Peyer's patch (tissue), 4 donors: Measurements from ENCODE around the gene REL. TPM values are rescaled to one million over a fixed set of nuclear protein-coding genes. Genes with fewer than 3 reads are reported as not detected.

Experiments
- DNase-seq, 3 donors: peaks; one replicate each; pipeline ENCODE4 v3.0.0-alpha.2; 2017 to 2019
- H3K27ac ChIP-seq, 4 donors: fragments of 200-600 bp; sonication (generic); one replicate each; pipeline ENCODE4 v1.5.1; 2016 to 2019
- H3K27me3 ChIP-seq, 2 donors: fragments of 200-600 bp; sonication (generic); one replicate each; pipeline ENCODE4 v1.5.1; 2019
- H3K36me3 ChIP-seq, 3 donors: fragments of 200-600 bp; sonication (generic); one replicate each; pipeline ENCODE4 v1.5.1; 2016 to 2019
- H3K4me1 ChIP-seq, 4 donors: fragments of 200-600 bp; sonication (generic); one replicate each; pipeline ENCODE4 v1.5.1; 2016 to 2019
- H3K4me3 ChIP-seq, 4 donors: fragments of 200-600 bp; sonication (generic); 1 replicate in 3 of 4; 2 replicates in 1 of 4; pipeline ENCODE4 v1.5.1; 2016 to 2019; ENCODE audit warnings: mild to moderate bottlenecking in 1 of 4
- H3K9me3 ChIP-seq, 4 donors: fragments of 200-600 bp; sonication (generic); one replicate each; pipeline ENCODE4 v1.5.1; 2016 to 2019; ENCODE audit warnings: mild to moderate bottlenecking in 1 of 4
- POLR2A ChIP-seq, 2 donors: fragments of 450-650 bp; IDR thresholded peaks; one replicate each; pipeline ENCODE4 v1.5.1; 2017; ENCODE audit warnings: antibody characterized with exemption in 2 of 2, mild to moderate bottlenecking in 2 of 2, moderate library complexity in 2 of 2
- total RNA-seq, 4 donors: library from RNA; depleted of rRNA; stranded (reverse); fragments of >200 nt; gene quantifications; one replicate each; pipeline ENCODE4 v1.1.0, GENCODE V29; 2016
- TF ChIP-seq, protein P1 (sequence below), 6 experiments: fragments of 450-650 bp in 4 of 6; fragments of 200-600 bp in 2 of 6; sonication (generic) in 1 of 6; IDR thresholded peaks; one replicate each; pipeline ENCODE4 v1.5.1; 2017 to 2019; ENCODE audit warnings: antibody characterized with exemption in 6 of 6, mild to moderate bottlenecking in 3 of 6, moderate library complexity in 1 of 6

Gene REL
- total RNA-seq, 4 donors from 2014 or later: 11.7 to 79.2 (median 16.7) TPM

DNA sequence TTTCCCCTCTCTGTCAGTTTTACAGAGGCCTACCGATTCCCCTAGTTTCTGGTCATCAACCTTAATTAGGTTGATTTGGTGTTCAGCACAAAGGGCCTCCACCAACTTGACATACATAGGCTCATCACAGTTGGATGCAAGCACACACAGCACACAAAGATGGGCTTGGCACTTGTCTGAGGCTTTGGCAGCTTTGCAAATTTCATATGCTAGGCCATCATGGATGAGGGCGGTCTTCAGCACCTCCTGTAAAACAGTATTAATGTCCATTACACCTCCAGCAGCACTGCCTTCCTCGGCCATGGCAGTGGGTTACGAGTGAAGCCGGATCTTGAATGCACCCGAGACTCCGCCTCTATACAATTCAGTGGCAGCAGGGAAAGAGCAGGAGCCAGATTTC, 56.9 kb downstream of the REL start:
- no peak for DNase-seq
- Histone ChIP-seq H3K36me3 (peaks cover 0 to 11% (median 0%) of the 10 kb centered on the region in 3 donors), H3K27me3 (no peaks in the 10 kb centered on the region), H3K4me3 (no peak overlapping the region), H3K27ac (no peak overlapping the region), H3K4me1 (no peaks in the 10 kb centered on the region), H3K9me3 (no peaks in the 10 kb centered on the region)
- TF ChIP-seq, protein P1, sequence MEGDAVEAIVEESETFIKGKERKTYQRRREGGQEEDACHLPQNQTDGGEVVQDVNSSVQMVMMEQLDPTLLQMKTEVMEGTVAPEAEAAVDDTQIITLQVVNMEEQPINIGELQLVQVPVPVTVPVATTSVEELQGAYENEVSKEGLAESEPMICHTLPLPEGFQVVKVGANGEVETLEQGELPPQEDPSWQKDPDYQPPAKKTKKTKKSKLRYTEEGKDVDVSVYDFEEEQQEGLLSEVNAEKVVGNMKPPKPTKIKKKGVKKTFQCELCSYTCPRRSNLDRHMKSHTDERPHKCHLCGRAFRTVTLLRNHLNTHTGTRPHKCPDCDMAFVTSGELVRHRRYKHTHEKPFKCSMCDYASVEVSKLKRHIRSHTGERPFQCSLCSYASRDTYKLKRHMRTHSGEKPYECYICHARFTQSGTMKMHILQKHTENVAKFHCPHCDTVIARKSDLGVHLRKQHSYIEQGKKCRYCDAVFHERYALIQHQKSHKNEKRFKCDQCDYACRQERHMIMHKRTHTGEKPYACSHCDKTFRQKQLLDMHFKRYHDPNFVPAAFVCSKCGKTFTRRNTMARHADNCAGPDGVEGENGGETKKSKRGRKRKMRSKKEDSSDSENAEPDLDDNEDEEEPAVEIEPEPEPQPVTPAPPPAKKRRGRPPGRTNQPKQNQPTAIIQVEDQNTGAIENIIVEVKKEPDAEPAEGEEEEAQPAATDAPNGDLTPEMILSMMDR (IDR thresholded peaks at IDR 0.05): no peak

GRCh38 chr2:60939622-60940021, 58.2 kb downstream of the REL start:
- Histone ChIP-seq H3K4me1 (no peaks in the 10 kb centered on the region), H3K36me3 (peaks cover 0 to 13% (median 0%) of the 10 kb centered on the region in 3 donors), H3K27me3 (no peaks in the 10 kb centered on the region), H3K4me3 (no peak overlapping the region), H3K9me3 (no peaks in the 10 kb centered on the region), H3K27ac (no peak overlapping the region)
- no peak for DNase-seq
- TF ChIP-seq, protein P1 (IDR thresholded peaks at IDR 0.05): no peak
- TF ChIP-seq POLR2A (IDR thresholded peaks at IDR 0.05): no peak

DNA sequence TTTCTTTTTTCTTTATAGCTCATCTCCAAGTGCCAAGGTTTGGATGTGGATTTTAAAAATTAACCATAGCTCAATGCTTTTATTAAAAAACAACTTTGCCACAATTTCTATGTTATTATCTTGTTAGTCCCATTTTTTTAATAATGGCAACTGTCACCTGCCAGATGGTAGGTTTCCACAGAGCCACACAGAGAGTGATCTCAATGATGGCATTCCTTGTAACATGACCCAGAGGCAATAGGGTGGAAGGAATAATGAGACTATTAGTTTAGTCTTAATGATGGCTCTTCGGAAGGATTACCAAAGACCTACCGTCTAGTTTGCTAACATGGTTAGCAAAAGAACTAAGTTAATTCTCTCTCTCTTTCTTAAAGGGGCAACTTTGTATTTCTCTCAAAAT, 64.0 kb downstream of the REL start:
- Histone ChIP-seq H3K27ac (no peak overlapping the region), H3K4me1 (no peaks in the 10 kb centered on the region), H3K4me3 (no peak overlapping the region), H3K27me3 (no peaks in the 10 kb centered on the region), H3K36me3 (peaks cover 0 to 8% (median 0%) of the 10 kb centered on the region in 3 donors), H3K9me3 (no peaks in the 10 kb centered on the region)
- DNase-seq: no peak
- no peak for TF ChIP-seq POLR2A (IDR thresholded peaks at IDR 0.05)
- TF ChIP-seq, protein P1 (IDR thresholded peaks at IDR 0.05): no peak

DNA sequence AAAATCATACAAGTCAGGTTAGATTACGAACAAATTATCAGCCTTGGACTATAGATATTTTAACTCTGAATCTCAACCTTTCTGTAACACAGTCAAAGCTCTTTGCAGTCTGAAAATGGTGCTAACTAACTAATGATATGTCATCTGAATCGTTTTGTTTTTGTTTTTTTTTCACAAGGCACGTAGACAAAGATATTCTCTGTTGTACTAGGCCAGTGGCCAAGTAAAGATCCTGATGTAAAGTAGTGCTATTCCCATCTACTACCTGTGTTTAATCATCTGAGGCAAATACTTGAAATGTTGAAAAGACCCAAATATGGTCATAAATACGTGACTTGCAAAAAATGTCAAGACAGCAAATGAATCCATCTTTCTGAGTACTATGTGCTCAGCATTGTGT, 65.7 kb downstream of the REL start:
- Histone ChIP-seq H3K4me3 (no peak overlapping the region), H3K9me3 (no peaks in the 10 kb centered on the region), H3K36me3 (peaks cover 0 to 18% (median 0%) of the 10 kb centered on the region in 3 donors), H3K27me3 (no peaks in the 10 kb centered on the region), H3K4me1 (no peaks in the 10 kb centered on the region), H3K27ac (no peak overlapping the region)
- TF ChIP-seq POLR2A (IDR thresholded peaks at IDR 0.05): no peak
- TF ChIP-seq, protein P1 (IDR thresholded peaks at IDR 0.05): no peak
- no peak for DNase-seq

GRCh38 chr2:60948161-60948560, 66.8 kb downstream of the REL start:
- Histone ChIP-seq H3K27ac (no peak overlapping the region), H3K36me3 (peaks cover 0 to 18% (median 0%) of the 10 kb centered on the region in 3 donors), H3K27me3 (no peaks in the 10 kb centered on the region), H3K9me3 (no peaks in the 10 kb centered on the region), H3K4me1 (no peaks in the 10 kb centered on the region), H3K4me3 (no peak overlapping the region)
- DNase-seq: no peak
- TF ChIP-seq, protein P1 (IDR thresholded peaks at IDR 0.05): no peak
- TF ChIP-seq POLR2A (IDR thresholded peaks at IDR 0.05): no peak
